HG03139 (cell line): ENCODE data around the gene FGF4.

Experiments
- ATAC-seq: cut with Tn5 transposase; IDR thresholded peaks from one replicate; pipeline ENCODE4 v1.9.1; 2021; ENCODE audit not compliant: unreplicated experiment

The FGF4 gene

DNA sequence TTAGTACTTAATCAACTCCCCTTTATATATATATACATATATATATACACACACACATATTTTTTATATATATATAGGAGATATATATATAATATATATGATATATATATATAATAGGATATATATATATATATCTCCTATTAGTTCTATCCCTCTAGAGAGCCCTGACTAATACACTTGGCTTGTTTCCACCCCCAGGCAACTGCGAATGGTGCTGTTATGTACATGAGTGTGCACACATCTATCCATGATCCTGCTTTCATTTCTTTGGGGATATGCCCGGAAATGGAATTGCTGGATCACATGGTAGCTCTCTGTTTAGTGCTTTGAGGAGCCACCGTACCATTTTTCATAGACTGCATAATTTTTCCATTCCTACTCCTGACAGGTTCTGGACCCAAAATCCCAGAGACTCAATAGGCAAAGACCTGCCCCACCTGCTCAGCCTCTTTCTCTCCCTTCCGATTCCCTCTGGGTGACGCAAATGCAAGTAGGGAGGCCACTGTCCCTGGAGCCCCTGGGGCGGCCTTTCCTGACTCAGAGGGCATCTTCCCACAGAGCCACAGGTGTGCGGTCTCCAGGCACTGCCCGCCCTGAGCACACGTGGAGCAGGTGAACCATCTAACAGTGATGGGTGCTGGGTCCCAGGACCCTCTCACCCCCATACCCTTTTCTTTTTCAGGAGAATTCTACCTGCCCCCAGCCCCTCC is 32.1 kb upstream of the FGF4 start:
- no peak for ATAC-seq

DNA sequence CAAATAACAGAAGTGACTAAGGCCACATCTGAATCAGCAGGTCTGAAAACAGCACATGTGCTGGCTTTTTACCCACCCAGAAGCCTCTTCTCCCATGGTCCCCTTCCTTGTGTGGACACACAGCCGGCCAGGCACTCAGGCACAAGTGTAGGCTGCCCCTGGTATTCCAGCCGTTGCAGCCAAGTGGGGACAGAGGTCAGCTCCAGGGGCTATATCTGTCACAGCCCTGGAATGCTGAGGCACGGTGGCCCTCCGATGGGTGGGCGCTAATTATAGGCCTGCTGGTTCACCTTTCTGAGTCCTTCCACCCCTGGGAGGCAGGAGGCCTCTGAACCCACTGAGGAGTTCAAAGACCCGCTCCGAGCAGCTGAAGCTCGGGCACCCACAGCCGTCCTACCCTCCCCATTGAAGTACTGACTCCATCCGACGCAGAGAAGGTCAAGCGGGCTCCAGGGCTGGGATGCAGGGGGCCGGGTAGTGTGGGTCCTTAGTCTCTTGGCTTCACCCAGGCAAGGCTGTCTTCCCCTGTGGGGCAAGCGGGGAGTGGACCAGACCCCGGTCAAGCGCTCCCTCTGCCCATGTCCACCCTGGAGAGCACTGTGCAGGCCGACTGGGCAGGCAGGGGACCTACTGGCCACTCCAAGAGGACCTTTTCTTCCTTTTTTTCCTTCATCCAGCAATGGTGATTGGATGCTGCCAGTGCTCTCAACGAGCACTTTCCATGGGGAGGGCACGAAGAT is 29.8 kb upstream of the FGF4 start:
- ATAC-seq, result no peak

DNA sequence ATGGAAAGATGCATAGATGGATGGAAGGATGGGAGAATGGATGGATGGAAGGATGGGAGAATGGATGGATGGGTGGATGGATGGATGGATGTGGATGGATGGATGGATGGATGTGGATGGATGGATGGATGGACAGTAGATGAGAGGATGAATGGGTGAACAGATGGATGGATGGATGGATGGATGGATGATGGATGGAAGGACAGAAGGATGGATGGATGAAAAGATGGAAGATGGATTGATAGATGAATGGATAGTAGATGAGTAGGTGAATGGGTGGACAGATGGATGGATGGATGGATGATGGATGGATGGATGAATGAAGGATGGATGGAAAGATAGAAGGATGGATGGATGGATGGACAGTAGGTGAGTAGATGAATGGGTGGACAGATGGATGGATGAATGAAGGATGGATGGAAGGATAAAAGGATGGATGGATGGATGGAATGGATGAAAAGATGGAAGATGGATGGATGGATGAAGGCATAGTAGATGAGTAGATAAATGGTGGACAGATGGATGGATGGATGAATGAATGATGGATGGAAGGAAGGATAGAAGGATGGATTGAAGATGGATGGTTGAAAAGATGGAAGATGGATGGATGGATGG is 28.6 kb upstream of the FGF4 start:
- no peak for ATAC-seq

DNA sequence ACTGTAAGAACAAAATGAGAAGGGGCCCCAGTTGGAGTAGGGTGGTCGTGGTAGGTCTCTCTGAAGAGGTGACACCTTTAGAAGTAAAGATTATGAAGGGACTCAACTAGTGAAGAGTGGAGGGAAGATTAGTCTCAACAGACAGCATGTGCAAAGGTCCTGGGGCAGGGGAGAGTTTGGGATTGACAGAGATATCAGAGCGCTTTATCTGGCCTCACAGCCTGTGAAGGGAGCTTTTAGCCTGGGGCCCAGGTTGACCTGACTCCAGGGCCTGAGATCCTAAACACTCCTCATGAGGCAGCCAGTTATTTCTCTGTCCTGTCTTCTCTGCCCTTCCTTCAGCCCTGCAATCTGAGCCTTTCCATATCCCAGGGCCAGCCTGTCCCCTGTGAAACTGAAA is 27.9 kb upstream of the FGF4 start:
- ATAC-seq, result no peak

DNA sequence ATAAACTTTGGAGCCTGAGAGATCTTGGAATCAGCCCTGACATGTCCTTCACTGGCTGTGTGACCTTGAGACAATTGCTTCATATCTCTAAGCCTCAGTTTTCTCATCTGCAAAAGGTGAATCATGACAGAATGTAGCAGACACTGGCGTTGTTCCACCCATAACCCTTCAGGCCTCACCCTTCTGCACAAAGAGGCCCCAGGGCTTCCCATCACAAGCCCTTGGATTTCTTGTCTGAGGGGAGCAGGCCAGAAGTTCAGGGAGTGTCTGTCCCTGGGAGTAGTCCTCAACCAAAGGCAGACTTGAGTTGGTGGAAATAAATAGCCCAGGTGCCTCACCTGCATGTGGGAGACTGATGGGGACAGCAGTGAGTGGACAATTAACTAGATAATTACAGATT is 27.4 kb upstream of the FGF4 start:
- ATAC-seq, result no peak

DNA sequence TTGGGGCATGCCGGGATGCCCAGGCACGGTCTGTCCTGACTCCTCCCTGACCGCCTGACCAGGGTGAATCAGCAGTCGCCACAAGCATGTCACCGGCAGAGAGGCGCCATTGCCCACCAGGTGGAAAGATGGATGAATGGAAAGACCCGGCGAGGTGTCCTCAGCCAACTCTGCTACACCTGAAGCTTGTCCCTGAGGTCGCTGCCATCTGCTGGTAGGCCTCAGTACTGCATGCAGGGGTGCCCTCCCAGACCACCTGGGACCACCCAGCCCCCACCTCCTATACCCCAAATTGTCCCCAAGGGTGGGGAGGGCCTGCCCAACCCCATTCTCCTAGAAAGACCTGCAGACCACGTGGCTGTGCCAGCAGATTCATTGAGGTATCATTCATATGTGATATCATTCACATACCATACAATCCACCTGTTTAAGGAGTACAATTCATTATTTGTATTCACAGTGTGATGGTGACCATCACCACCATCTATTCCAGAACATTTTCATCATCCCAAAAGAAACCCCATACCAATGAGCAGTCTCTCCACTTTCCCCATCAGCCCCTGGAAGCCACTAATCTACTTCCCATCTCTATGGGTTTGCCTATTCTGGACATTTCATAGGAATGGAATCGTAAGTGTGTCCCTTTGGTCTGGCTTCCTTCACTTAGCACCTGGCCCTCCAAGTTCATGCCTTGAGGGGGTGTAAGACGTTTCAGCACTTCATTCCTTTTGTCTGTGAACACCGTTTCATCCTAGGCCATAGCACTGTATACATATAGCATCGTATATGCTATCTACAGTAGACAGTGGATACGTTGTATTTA is 26.6 kb upstream of the FGF4 start:
- no peak for ATAC-seq

DNA sequence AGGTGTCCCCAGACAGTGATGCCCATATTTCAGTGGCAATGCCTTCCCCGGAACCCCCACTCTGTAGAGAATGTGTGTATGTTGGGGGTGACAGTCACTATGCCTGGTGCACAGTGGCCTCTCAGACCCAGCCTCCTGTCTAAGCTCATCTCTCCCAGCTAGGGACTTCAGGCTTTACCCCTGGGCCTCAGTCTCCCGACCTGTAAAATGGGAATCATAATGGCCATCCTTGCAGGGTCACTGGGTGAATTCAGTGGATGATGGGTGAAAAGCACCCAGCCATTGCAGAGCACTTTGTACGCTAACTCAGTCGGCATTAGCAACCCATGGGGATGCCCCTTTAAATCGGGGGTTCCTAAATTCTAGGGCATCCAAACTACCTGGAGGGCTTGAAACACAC is 25.1 kb upstream of the FGF4 start:
- ATAC-seq, result no peak

DNA sequence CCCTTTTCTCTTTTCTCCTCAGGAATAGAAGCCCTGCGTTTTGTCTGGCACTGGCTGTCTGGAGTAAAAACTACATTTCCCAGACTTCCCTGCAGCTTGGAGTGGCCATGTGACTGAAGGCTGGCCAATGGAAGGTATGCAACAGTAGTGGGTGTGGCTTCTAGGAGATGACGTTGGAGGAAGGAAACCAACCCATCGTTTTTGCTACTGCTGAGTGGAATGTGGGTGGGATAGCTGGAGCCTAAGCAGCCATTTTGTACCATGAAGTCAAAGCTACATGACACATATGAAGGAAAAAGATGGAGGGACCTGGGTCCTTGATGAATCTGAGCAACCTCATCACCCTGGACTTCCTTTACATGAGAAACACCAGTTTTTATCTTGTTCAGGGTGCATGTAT is 24.4 kb upstream of the FGF4 start:
- no peak for ATAC-seq

DNA sequence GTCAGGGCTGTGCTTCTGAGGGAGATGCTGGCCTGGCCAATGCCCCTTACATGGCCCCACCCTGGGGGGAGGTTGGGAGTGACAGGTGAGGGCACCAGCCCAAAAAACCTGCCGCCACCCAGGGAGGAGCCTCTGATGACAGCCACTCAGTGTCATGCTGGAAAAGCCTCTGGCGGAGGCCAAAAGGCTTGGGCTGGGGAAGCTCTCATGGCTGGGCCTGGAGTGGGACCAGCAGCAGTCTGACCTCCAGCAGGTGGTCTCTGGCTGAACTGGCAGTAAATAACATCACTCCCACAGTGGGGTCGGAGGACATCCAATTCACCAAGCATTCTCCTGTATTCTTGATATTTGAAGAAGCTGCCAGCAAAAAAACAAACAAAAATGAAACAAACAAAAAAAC is 24.0 kb upstream of the FGF4 start:
- ATAC-seq, result no peak

DNA sequence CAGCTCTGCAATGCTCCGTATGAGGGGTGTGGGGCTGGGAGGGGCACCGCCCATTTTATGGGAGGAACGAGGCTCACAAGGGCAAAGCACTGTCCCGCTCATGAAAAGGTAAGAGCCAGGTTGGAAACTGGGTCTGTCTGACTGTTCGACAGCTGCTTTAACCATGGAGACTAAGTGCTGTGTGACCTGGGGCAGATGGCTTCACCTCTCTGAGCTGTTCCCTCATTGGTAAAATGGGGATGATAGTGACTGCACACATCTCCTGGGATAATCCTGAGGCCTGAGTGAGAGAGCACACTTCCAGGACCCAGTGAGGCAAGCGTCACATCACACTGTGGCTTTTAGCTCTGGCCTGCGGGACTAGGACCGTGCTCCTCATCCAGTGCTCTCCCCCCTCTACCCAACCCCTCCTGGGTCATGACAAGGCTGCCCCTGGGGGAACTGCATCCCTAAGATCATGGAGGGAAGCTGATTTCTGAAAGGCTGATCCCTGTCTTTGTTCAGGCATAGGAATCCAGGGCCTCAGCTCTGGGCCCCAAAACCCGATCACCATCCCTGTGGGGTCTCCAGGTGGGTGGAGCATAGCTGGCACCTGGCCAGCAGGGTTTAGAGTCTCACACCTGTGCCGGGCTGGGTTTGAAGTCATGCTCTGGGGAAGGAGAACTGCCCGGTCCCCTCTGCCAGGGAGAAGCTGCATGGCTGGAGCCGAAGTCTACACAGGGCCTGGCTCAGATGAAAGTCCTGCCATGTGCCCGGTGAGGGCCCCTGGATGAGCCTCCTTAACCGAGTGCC is 22.8 kb upstream of the FGF4 start:
- ATAC-seq, result no peak

DNA sequence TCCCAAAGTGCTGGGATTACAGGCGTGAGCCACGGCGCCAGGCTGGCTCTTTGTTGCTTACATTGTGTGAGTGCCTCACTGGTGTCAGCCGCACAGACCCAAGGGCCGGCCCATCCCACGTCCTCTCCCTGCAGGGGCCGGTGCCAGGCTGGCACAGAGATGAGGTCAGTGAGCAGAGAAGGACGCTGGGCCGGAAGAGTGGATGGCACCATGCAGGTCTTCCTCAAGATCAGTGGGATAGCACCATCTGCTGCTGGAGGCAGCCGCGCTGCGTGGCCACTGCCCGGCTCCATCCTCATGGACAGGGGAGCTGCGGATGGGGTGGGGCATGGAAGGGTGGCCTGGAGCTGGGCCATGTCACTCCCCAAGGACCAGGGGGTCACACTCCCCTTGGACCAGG is 22.0 kb upstream of the FGF4 start:
- ATAC-seq, result no peak

DNA sequence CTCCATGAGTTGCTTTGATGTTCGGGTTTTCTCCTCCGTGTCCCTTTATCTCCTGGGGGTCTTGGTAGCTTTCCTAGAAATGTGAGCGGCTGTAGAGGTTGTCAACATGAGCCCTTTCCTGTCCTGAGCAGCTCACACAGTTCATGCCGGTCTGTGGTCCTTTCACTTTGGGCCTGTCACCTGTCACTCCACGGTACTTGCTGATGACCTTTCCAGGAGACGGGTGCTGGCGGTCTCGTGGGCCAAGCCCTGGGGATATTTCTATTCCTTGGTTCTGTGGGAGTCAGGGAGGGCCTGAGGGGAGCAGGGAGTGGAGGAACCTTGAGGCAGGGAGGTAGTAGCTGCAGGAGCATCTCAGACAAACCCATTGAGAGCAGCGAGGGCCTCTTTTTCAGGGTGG is 20.9 kb upstream of the FGF4 start:
- no peak for ATAC-seq

DNA sequence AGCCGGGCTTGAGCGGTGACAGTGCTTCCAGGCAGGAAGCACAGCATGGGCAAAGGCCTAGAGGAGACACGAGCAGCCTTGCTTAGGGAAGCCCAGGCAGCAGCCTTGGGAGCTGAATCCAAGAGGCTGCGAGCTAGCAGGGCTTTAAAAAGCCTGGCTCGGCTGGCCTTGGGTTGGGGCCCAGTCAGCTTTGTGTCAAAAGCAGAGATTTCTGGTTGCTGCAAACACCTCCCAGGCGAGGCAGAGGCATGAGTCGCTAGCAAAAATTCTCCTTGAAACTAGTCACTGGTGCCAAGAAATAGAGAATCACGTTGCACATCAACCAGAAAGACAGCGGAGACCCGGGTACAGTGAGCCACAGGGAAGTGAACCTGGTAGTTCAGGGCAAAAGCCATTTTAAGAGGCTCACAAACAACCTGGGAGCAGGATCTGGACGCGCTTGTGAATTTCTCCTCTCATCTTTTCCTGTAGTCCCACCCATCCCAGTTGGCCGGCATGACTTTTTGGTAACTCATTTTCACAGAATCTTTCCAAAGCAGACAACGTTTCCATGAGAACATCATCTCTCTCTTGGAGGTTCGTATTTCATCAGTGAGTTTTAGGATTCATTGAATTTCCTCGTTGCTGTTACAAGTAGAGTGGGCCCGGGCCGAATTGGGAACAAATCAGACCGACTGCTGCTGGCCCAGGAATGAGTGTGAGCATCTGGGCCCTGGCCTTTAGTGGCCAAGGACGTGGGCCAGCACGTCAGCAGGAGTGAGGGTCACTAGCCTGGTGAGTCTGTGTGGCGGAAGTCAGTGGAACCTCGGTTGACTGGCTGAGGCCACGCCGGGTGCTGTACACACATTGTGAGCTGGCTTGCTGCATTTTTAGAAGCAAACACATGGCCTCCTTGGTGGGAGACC is 16.4 kb upstream of the FGF4 start:
- no peak for ATAC-seq

DNA sequence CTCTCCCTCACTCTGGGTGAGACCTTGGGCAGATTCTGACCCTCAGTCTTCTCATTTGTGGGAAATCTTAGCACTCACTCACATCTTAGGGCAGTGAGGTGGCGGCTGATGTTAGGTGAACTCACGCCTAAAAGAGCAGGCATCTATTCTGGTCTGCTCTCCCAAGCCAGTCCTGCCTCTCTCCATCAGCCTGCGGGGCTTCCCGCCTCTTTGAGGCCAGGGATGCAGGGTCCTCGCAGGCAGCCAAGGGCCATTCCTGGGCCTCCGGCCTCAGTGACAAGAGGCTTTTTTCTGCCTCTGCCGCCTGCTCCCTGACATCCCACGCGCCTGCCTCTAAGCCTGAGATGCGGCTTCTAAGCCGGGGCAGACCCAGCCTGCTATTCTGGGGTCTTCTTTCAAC is 13.8 kb upstream of the FGF4 start:
- no peak for ATAC-seq

DNA sequence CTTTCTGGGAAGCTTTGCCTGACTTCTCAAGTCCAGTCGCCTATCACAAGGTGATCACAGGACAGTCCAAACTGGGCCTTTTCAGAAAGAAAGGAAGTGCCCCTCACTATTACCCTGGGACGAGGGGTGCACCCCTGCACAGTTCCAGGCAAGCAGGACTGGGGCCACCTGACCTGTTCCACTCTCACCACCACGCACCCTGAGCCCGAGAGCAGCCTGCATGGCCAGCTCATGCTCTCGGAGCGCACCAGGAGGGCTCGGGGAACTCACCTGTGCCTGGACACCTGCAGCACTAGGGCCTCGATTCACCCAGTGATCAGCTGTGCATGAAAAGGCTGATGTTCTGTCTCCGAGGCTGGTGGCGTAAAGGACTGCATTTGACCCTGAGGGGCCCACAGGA is 12.8 kb upstream of the FGF4 start:
- no peak for ATAC-seq

DNA sequence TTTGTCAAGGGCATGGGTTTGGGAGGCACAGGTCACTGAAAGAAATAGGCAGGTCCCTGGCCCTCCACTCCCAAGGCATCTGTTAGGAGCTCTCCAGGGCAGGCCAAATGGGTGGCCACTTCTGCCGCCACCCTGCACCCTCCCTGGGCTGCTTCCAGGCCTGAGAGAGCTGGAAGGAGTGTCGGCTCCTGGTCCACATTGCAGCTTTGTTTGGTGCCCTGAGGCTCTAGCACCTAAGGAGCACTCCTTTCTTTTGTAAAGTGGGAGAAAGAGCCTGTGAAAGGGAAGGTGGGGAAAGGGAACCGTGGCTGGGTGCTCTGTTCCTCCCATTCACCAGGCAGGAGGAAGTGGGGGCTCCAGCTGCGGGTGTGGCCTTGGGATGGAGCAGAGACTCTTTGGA is 12.3 kb upstream of the FGF4 start:
- ATAC-seq, result no peak

DNA sequence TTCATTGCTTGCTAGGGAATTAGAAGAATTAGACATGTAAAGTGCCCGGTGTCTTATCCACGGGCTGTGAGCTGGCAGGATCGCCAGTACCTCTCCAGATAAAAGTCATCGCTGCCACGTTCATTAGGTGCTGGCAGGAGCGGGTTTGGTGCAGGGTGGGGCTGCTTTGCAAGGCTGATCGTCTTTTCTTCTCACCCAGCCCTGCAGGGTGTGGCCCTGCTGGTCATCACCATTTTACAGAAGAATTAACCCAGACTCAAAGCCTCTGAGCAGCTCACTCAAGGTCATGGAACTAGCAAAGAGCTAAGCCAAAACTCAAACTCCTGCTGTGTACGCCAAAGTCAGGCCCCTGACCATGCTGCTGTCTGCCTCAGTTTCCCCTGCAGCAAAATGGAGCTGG is 6.1 kb upstream of the FGF4 start:
- ATAC-seq, result no peak

DNA sequence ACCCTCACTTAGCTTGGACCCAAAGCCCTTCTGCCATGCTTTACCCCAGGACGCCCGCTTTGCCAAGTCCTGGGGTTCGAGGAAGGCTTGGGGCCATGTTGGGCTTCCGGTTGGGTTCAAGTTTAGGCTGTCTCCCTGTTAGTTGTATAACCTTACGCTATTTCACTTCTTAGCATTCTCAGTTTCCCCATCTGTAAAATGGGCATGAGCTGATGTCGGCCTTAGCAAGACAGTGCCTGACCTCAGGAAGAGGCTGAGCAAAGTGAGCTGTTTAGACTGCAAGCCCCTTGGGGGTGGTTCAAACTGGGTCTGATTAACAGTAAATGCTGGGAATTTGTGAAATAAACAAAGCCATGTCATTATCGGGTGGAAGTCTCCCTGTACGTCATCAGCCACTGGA is 3.2 kb upstream of the FGF4 start:
- ATAC-seq, result no peak

DNA sequence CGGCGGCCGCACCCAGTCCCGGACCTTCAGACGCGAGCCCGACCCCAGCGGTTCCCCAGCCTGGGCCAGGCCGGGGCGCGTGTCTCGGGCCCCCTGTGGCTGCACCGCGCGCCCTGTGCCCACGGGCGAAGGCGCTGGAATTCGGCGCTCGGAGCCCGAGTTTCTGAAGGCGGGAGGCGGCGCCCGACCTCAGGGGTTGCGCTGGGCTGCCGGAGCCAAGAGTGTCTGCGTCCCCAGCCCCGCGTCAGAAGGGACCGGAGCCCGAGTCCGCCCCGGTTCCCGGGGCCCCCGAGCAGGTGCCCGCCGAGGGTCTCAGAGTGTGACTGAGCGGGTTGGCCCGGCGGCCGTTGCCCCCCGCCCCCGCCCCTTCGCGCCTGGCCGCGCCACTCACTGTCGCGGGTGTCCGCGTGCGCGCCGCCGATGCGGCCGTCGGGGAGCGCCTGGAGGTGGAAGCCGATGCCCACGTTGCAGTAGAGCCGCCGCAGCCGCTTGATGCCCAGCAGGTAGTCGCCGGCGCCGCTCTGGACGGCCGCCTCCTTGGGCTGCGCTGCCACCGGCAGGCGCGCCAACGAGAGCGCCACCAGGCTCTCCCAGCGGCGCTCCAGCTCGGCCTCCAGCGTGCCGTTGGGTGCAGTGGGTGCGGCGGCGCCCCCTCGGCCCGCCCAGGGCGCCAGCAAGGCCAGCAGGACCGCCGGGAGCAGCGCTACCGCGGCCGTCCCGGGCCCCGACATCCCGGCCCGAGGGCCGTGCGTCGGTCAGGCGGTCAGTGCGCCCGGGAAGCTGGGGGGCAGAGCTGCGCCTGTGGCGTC is 583 bp downstream of the FGF4 start:
- ATAC-seq, result no peak
